UCSD-AML1 (cell line): ENCODE data around the gene ADM2.

Experiments
- DNase-seq: peaks from one replicate; lab custom pipeline; 2025; ENCODE audit not compliant: unreplicated experiment; lab: John Stamatoyannopoulos, UW

Gene ADM2

GRCh38 chr22:50523806-50524675, 42.7 kb downstream of the ADM2 start:
- DNase-seq = no peak

- no peak for DNase-seq
Observed at GRCh38 chr22:50524676-50525103, 43.3 kb downstream of the ADM2 start.

DNA sequence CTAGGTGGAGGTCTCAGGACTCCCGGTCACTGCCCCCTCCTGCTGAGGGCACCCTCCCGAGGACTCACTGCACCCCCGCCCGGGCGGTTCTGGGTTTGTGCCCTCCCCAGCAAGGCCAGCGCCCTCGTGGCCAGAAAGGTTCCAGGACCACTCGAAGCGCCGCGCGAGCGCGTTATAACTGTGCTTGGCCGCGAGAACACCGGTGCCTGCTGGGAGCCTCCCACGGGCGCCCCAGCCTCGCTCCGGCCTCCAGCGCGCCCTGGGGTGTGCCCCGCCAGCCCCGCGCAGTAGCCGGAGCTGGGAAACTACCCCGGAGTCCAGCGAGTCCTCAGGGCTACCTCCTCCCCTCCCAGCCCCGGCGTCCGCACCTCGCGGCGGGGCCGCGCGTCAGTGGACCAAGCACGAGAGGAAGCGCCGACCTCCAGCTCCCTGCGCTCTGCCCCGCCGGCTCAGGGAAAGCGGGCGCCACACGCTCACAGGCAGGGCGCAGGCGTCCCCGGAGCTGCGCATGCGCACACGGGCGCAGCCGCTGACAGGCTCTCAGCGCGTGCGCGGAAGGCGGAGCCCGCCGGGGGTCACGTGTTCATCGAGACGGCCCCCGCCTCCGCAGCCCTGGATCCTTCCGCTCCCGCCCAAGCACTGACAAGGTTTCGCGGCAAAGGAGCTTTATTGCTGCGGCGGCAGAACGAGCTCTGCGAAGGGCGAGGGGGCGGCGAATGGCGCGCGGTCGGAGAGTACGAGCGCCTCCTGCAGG, 43.9 kb downstream of the ADM2 start, which contains the start of gene SCO2:
SCO2 (minus strand) TSS at position 495 of the 754 bp plus-strand sequence. CDS start 1,187 bp downstream, outside the sequence.
- DNase-seq = peak; percentile 98

GRCh38 chr22:50525858-50526107, 44.4 kb downstream of the ADM2 start:
- DNase-seq = no peak

DNA sequence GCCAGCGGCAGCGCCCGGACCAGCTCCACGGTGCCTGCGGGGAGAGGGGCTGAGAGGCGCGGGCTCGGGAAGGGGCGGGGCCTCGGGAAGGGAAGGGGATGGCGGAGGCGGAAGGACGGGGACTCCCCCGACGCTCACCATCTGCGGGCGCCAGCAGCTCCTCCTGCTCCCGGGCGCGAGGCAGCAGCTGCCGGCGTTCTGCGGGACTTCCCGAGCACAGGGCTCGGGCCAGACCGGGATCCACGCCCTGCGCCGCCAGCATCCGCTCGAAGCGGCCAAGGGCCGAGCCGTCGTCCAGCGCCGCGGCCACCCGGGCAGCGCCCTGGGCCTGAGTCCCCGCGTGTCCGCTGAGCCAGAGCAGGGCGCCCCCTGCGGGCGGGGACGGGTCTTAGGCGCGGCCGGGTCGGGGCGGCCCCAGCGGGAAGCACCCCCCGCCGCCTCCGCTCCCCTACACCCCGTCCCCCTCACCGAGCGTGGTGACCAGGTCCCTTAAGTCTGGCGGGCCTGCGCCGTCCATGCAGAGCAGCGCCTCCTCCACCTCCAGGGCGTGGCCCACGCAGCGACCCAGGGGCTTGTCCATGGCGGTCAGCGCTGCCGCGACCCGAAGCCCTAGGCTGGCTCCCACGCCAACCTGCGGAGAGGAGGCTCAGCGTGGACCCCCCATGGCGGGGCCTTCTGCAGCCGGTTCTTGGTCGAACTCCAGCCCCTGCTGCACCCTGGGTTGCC, 44.9 kb downstream of the ADM2 start:
- DNase-seq = peak; percentile 90

DNA sequence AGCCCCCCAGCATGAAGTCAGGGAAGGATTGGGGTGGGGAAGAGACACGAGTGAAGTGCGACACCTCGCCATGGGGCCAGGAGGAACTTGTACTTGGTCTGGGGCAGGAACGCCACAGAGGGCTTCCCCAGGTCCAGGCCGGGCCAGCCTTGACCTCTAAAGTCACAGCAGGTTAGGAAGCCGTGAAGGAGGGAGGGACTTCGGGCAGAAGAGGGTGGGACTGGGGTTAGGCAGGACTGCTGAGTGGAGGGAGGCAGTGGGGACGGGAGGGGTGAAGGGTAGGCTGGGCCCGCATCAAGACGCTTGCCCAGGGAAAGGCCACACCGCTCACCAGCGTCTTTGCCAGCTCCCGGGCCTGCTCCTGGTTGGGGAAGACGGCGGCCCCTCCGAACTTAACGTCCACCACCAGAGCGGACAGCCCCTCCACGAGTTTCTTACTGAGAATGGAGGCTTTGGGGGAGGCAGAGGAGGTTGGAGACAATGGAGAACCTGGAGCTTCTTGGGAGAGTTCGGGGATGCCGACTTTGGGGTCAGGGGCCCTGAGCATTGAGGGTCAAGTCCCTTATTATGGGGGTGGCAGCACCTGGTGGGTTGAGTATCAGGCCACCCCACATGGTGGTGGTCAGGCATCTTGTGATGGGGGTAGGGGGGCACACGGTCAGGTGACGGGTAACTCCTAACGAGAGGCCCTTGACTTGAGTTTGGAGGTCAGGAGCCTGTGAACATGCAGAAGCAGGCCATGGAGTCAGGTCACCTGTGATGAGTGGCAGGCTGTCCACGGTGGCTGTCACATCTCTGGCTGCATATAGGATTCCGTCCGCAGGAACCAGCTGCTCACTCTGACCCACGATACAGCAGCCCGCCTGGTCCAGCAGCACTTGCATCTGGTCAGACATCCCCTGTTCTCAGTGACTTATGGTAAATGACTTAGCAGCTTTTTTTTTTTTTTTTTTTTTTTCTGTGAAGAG, 45.8 kb downstream of the ADM2 start:
- peak; percentile 77 for DNase-seq

- no peak for DNase-seq
Observed at GRCh38 chr22:50527921-50528681, 46.8 kb downstream of the ADM2 start.

DNA sequence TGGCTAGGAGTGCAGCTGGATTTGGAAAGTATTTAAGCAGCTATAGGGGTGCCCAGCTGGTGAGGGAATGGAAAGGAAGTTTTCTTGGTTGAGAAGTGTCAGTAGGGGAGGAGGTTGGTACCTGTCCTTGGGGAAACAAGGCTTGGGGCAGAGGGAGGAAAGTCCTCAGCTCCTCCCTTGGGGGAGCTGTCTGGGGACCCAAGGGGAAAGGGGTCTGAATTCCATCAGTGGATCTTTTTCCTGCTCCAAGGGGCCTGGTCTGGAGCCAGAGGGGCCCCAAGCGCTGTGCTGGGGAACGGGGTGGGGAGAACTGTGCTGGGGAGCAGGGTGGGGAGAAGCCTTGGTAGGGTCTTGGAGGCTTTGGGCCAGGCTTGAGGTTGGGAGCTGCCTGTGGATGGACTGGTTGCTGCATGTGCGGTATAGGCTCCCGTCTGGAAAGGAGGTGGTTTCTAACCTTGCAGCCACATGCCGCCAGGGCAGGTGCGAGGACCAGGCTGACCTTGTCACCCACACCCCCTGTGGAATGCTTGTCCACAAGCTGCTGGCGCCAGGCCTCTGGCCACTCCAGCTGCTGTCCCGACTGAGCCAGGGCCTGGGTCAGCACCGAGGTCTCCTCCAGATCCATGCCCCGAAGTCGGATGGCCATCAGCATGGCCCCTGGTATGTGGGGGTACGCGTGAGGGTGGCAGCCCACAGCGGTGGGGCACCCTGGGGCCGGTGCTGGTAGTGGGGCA, 47.5 kb downstream of the ADM2 start:
- no peak for DNase-seq

DNA sequence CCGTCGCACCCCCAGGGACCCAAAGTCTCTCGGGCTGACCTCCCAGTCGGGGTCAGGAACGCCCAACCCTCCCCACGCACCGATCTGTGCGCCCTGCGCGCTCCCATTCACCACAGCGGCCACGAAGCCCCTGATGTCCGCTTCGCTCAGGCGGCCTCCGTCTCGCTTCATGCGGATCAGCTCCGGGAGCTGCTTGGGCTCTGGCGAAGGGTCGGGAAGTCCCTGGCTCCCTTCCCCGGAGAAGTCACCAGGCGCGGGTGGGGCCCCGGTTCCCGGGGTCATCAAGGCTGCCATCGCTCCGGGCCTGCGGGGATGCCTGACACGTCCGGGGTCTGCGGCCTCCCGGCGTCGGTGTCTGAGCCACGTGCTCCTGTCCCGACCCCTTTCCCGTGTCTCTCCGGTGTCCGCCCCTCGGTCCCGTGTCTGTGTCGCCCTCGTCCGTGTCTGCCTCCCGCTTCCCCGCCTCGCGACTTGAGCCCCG, 48.1 kb downstream of the ADM2 start:
- DNase-seq = no peak

DNA sequence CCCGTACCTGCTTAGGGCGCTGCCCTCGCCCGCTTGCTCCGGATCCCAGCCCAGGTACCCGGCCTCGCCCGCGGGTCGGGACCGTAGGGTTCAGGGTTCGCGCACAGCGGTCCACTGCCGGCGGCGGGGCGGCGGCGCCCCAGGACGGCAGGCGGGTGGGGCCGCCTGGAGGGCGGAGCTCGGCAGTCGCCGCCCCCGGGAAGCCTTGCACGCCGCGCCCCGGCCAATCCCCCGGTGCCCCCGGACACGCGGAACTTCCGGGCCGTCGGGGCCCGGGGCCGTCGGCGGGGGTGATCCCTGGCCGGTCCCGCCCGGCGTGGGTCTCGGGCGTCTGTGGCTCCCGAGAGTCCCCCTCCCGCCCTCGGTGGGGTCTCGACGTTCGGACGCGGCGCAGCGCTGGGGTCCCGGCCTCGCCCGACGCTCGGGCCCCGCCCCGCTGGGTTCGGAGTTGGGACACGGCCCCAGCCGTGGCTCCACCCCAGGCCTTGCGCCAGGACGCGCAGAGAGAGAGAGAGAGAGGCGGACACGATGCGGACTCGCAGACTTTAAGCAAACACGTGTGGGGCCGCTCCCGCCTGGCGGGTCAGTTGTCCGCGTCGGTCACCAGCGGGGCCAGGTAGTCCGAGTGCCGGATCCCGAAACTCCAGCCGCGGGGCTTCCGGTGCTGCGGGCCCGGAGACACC, 48.7 kb downstream of the ADM2 start, which contains the start of gene TYMP:
TYMP (minus strand) TSS at position 116 of the 683 bp plus-strand sequence. CDS start 303 bp downstream, outside the sequence.
- peak; percentile 70 for DNase-seq

- no peak for DNase-seq
Observed at GRCh38 chr22:50530580-50530876, 49.2 kb downstream of the ADM2 start.

- peak; percentile 88 for DNase-seq
Observed at GRCh38 chr22:50530877-50531545, 49.7 kb downstream of the ADM2 start.

- peak; percentile 73 for DNase-seq
Observed at GRCh38 chr22:50531546-50531961, 50.2 kb downstream of the ADM2 start.

DNA sequence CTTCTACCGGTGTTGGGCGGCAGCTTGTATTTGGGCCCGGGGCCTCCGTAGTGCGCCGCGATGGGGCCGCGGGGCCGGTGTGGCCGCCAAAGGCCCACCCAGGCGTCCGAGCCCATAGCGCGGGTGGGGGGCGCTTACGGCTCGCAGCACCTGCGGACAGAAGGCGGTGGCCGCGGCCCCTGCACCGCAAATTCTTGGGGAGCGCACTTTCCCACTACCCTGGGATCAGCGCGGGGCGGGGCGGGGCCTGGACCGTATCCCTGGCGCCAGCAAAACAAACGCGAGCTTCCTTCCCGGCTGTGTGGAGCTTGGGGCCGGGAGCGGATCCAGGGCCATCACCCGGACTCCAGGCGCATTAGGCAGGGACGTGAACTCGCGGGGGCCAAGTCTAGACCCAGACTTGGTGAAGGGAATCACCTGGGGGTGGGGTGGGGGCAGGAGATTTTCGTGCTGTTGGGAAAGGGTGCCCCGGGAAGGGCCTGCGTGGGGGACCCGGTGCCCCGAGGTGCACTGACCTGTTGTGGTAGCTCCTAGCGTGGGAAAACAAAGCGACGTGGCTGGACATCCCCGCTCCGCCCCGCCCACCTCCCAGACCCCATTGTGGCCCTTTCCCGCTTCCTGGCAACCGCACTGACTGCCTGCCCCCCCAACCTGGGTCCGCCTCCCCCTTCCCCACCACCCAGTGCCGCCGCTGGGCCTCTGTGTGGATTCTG, 50.8 kb downstream of the ADM2 start:
- peak; percentile 68 for DNase-seq

- no peak for DNase-seq
Observed at GRCh38 chr22:50532824-50533796, 51.8 kb downstream of the ADM2 start.
